IPS-11a (cell line): ENCODE data around the gene CYP20A1.
"Not testable (repeated sequence)": the region's sequence is repeated elsewhere in the genome, so short reads cannot be mapped to it uniquely, and the experiment has no call there.

ENCODE experiments used
- H3K4me3 ChIP-seq: one replicate; pipeline ENCODE4 v1.5.1; 2013; ENCODE audit warnings: low read depth, low read length, control low read depth

The CYP20A1 gene

GRCh38 chr2:203238704-203239526, at the start of gene CYP20A1:
TSS of gene CYP20A1 (plus strand) at chr2:203239018. CDS start at chr2:203239063, 45 bp downstream.
- peak within 1 kb of the TSS; percentile 79 for H3K4me3 ChIP-seq

- H3K4me3 ChIP-seq: not testable (repeated sequence)
Measured at GRCh38 chr2:203190547-203190946, 48.3 kb upstream of the CYP20A1 start.

- not testable (repeated sequence) for H3K4me3 ChIP-seq
Measured at GRCh38 chr2:203191026-203191425, 47.8 kb upstream of the CYP20A1 start.

- H3K4me3 ChIP-seq: no peak overlapping the region
Measured at GRCh38 chr2:203191961-203192360, 46.9 kb upstream of the CYP20A1 start.

- no peak overlapping the region for H3K4me3 ChIP-seq
Measured at GRCh38 chr2:203195331-203196036, 43.3 kb upstream of the CYP20A1 start.

- H3K4me3 ChIP-seq: no peak overlapping the region
Measured at GRCh38 chr2:203200866-203201265, 38.0 kb upstream of the CYP20A1 start.

GRCh38 chr2:203201426-203201825, 37.4 kb upstream of the CYP20A1 start:
- no peak overlapping the region for H3K4me3 ChIP-seq

- no peak overlapping the region for H3K4me3 ChIP-seq
Measured at GRCh38 chr2:203209538-203209937, 29.3 kb upstream of the CYP20A1 start.

GRCh38 chr2:203225423-203226039, 13.3 kb upstream of the CYP20A1 start:
- H3K4me3 ChIP-seq: no peak overlapping the region

- H3K4me3 ChIP-seq: not testable (repeated sequence)
Measured at GRCh38 chr2:203229674-203230073, 9.1 kb upstream of the CYP20A1 start.

- peak overlapping the region; percentile 79 for H3K4me3 ChIP-seq
Measured at GRCh38 chr2:203237346-203238238, 1.2 kb upstream of the CYP20A1 start.

- peak overlapping the region; percentile 79 for H3K4me3 ChIP-seq
Measured at GRCh38 chr2:203238292-203238703, 520 bp upstream of the CYP20A1 start.

- H3K4me3 ChIP-seq: no peak overlapping the region
Measured at GRCh38 chr2:203240491-203240890, 1.7 kb downstream of the CYP20A1 start.

- no peak overlapping the region for H3K4me3 ChIP-seq
Measured at GRCh38 chr2:203242518-203242917, 3.7 kb downstream of the CYP20A1 start.

- H3K4me3 ChIP-seq: no peak overlapping the region
Measured at GRCh38 chr2:203246646-203247045, 7.8 kb downstream of the CYP20A1 start.

- no peak overlapping the region for H3K4me3 ChIP-seq
Measured at GRCh38 chr2:203252818-203253217, 14.0 kb downstream of the CYP20A1 start.

GRCh38 chr2:203253422-203254095, 14.7 kb downstream of the CYP20A1 start:
- not testable (repeated sequence) for H3K4me3 ChIP-seq

GRCh38 chr2:203261326-203262159, 22.7 kb downstream of the CYP20A1 start:
- no peak overlapping the region for H3K4me3 ChIP-seq

- no peak overlapping the region for H3K4me3 ChIP-seq
Measured at GRCh38 chr2:203279288-203279687, 40.5 kb downstream of the CYP20A1 start.
